ENCODE data around the gene CCDC141.

DNA sequence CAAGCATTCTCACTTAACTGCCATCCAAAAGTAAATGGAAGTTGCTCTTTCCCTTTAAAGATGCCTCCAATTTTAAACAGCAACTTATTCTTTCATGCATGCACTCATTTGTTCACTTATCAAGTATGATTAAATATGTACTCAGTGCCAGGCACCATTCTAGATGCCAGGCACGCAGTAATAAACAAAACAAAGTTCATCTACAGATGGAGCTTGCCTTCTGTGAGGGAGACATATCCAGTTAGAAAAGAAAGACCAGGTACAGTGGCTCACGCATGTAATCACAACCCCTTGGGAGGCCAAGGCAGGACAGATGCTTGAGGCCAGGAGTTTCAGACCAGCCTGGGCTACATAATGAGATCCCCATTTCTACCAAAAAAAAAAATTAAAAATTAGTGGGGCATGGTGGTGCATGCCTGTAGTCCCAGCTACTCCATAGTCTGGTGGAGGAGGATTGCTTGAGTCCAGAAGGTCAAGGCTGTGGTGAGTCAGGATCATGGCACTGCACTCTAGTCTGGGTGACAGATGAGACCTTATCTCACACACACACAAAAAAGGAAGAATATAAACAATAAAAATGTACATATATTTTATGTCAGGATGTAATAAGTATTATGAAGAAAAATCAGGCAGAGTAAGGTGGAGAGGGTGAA is 19.2 kb upstream of the CCDC141 start:
- TF ChIP-seq, protein P1, sequence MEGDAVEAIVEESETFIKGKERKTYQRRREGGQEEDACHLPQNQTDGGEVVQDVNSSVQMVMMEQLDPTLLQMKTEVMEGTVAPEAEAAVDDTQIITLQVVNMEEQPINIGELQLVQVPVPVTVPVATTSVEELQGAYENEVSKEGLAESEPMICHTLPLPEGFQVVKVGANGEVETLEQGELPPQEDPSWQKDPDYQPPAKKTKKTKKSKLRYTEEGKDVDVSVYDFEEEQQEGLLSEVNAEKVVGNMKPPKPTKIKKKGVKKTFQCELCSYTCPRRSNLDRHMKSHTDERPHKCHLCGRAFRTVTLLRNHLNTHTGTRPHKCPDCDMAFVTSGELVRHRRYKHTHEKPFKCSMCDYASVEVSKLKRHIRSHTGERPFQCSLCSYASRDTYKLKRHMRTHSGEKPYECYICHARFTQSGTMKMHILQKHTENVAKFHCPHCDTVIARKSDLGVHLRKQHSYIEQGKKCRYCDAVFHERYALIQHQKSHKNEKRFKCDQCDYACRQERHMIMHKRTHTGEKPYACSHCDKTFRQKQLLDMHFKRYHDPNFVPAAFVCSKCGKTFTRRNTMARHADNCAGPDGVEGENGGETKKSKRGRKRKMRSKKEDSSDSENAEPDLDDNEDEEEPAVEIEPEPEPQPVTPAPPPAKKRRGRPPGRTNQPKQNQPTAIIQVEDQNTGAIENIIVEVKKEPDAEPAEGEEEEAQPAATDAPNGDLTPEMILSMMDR (IDR thresholded peaks at IDR 0.05), result no peak
- TF ChIP-seq EP300 (IDR thresholded peaks at IDR 0.05), result no peak
- TF ChIP-seq POLR2A (IDR thresholded peaks at IDR 0.05), result no peak
